ENCODE data around the gene TANC1.

DNA sequence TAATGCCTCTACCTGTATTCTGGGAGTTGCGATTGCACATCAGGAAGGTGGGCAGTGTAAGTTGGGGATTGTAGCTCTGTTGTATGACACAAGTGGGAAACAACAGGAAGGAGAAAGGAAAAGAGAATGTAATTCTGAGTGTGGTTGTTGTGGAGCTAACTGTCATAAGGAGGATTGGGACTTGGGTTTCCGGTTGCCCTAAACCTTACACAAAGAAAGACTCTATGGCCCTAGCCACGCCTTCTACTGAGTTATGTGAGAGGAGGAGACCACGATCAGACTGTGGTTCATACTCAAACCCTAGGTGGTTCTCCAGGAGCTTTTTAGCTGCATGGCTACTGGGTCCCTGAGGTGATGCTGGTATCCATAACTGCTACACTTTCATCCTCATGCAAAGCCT lies 86.5 kb downstream of the TANC1 start:
- TF ChIP-seq POLR2A (IDR thresholded peaks at IDR 0.05) = no peak
- TF ChIP-seq, protein P1, sequence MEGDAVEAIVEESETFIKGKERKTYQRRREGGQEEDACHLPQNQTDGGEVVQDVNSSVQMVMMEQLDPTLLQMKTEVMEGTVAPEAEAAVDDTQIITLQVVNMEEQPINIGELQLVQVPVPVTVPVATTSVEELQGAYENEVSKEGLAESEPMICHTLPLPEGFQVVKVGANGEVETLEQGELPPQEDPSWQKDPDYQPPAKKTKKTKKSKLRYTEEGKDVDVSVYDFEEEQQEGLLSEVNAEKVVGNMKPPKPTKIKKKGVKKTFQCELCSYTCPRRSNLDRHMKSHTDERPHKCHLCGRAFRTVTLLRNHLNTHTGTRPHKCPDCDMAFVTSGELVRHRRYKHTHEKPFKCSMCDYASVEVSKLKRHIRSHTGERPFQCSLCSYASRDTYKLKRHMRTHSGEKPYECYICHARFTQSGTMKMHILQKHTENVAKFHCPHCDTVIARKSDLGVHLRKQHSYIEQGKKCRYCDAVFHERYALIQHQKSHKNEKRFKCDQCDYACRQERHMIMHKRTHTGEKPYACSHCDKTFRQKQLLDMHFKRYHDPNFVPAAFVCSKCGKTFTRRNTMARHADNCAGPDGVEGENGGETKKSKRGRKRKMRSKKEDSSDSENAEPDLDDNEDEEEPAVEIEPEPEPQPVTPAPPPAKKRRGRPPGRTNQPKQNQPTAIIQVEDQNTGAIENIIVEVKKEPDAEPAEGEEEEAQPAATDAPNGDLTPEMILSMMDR (IDR thresholded peaks at IDR 0.05) = no peak
- no peak for TF ChIP-seq POLR2AphosphoS5 (IDR thresholded peaks at IDR 0.05)

All from sigmoid colon (tissue), 4 donors.